Measurements from ENCODE around the gene POLR1E. TPM values are rescaled to one million over a fixed set of nuclear protein-coding genes. Genes with fewer than 3 reads are reported as not detected.

Gene POLR1E
- total and polyA plus RNA-seq, 10 of the 15 experiments (the other 5 are each of a cell fraction or from before 2014, with no cell fraction given), result 13.7 to 71.3 (median 50.4) TPM

- TF ChIP-seq PBX3 (IDR thresholded peaks at IDR 0.05; ENCODE audit: insufficient replicate concordance, low read depth, low read length) (no peak), NR2F1 (conservative IDR thresholded peaks at IDR 0.05) (no peak), CREM (IDR thresholded peaks at IDR 0.05; ENCODE audit: low read depth) (no peak), NFYA (IDR thresholded peaks at IDR 0.05; ENCODE audit: borderline replicate concordance, low read depth, low read length) (no peak), BCL3 (IDR thresholded peaks at IDR 0.05; ENCODE audit: borderline replicate concordance, insufficient read depth, low read depth, low read length, poor library complexity, severe bottlenecking) (no peak), TAF1 (IDR thresholded peaks at IDR 0.05; ENCODE audit: borderline replicate concordance, low read depth, low read length) (no peak), GATAD2B (conservative IDR thresholded peaks at IDR 0.05; ENCODE audit: low read depth) (no peak), EED (IDR thresholded peaks at IDR 0.05; ENCODE audit: low read depth) (no peak), MAX (IDR thresholded peaks at IDR 0.05; ENCODE audit: low read depth, low read length) (no peak), MEF2B (IDR thresholded peaks at IDR 0.05; ENCODE audit: partially characterized antibody, poor library complexity, severe bottlenecking) (no peak), CBFB (IDR thresholded peaks at IDR 0.05; ENCODE audit: low read depth) (no peak), ZNF384 (IDR thresholded peaks at IDR 0.05; ENCODE audit: borderline replicate concordance, low read depth, low read length) (no peak), NFIC (IDR thresholded peaks at IDR 0.05; ENCODE audit: low read depth, low read length) (no peak), TCF12 (IDR thresholded peaks at IDR 0.05; ENCODE audit: low read depth, low read length) (no peak), BMI1 (IDR thresholded peaks at IDR 0.05; ENCODE audit: borderline replicate concordance) (no peak)
Observed at GRCh38 chr9:37547328-37547878, 61.7 kb downstream of the POLR1E start (continued).

All from GM12878 (cell line).